ENCODE measurements around the gene VPS13D. TPM values are rescaled to one million over a fixed set of nuclear protein-coding genes. Genes with fewer than 3 reads are reported as not detected.

VPS13D gene
- total RNA-seq, 2 donors from 2014 or later, result 54.0 to 63.3 TPM

- 94 to 95% methylated on average over 13 of the region's 13 CpGs for WGBS, 2 donors
- Histone ChIP-seq H3K4me3 (no peak overlapping the region), H3K36me3 (replicated peaks in 1 of 2; ENCODE audit: insufficient read depth in 1 of 2, low read depth in 2 of 2) (peaks cover 2 to 7% of the 10 kb centered on the region in 2 donors), H3K27me3 (no peaks in the 10 kb centered on the region), H3K4me1 (peaks cover 4% of the 10 kb centered on the region), H3K9me3 (no peaks in the 10 kb centered on the region), H3K27ac (no peak overlapping the region)
- intact Hi-C loops (cut with DNase I), result no loop called here
- no peak for DNase-seq
- no peak for TF ChIP-seq POLR2A (IDR thresholded peaks at IDR 0.05)
- TF ChIP-seq CTCF (IDR thresholded peaks at IDR 0.05), result no peak
- ATAC-seq, result no peak
Observed at GRCh38 chr1:12511516-12512468, 282.0 kb downstream of the VPS13D start.

GRCh38 chr1:12513181-12513580, 283.4 kb downstream of the VPS13D start:
- Histone ChIP-seq H3K9me3 (no peaks in the 10 kb centered on the region), H3K4me1 (no peaks in the 10 kb centered on the region), H3K27me3 (no peaks in the 10 kb centered on the region), H3K36me3 (replicated peaks in 1 of 2; ENCODE audit: insufficient read depth in 1 of 2, low read depth in 2 of 2) (peaks cover 0 to under 1% of the 10 kb centered on the region in 2 donors), H3K27ac (no peak overlapping the region), H3K4me3 (no peak overlapping the region)
- DNase-seq, result no peak
- TF ChIP-seq CTCF (IDR thresholded peaks at IDR 0.05), result no peak
- no peak for TF ChIP-seq POLR2A (IDR thresholded peaks at IDR 0.05)
- intact Hi-C loops (cut with DNase I), result no loop called here
- 90 to 93% methylated on average over 10 of the region's 10 CpGs for WGBS, 2 donors
- no peak for ATAC-seq

DNA sequence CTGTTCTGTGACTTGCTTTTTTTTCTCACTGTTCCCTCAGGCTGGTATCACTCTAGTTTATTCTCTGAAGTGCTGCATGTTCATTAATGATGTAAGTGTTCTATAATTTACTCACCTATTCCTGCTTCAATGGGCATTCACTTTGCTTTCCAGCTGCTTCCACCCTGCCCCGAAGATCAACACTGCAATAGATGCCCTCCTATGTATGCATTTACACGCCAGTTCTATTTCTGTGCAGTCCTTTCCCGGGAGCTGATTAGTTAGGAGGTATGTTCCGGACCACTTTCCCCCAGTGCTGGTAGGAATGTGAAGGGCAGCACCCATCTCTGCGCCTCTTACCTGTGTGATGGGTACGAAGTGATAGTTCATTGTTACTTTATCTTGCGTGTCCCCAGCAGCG, 284.8 kb downstream of the VPS13D start:
- Histone ChIP-seq H3K4me1 (no peaks in the 10 kb centered on the region), H3K36me3 (replicated peaks in 1 of 2; ENCODE audit: insufficient read depth in 1 of 2, low read depth in 2 of 2) (no peaks in the 10 kb centered on the region), H3K27me3 (no peaks in the 10 kb centered on the region), H3K9me3 (no peaks in the 10 kb centered on the region), H3K4me3 (no peak overlapping the region), H3K27ac (no peak overlapping the region)
- 90 to 96% methylated on average over 8 of the region's 8 CpGs for WGBS, 2 donors
- ATAC-seq, result no peak
- TF ChIP-seq CTCF (IDR thresholded peaks at IDR 0.05) (no peak), POLR2A (IDR thresholded peaks at IDR 0.05) (no peak)
- intact Hi-C loops (cut with DNase I), result no loop called here
- no peak for DNase-seq

DNA sequence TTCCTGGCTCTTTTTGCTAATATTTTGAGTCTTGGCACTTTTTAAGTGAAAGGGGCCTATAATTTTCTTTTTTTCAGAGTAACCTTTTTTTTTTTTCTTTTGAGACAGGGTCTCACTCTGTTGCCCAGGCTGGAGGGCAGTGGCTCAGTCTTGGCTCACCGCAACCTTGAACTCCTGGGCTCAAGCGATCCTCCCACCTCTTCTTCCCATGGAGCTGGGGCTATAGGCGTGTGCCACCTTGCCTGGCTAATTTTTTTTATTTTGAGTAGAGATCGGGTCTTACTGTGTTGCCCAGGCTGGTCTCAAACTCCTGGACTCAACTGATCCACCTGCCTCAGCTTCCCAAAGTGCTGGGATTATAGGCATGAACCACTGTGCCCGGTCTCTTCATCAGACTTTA, 285.4 kb downstream of the VPS13D start:
- H3K27me3 ChIP-seq, result no peaks in the 10 kb centered on the region
- ATAC-seq (no peak), DNase-seq (no peak)
- 89 to 95% methylated on average over 5 of the region's 5 CpGs for WGBS, 2 donors
- H3K9me3 ChIP-seq, result no peaks in the 10 kb centered on the region
- intact Hi-C loops (cut with DNase I), result no loop called here
- no peak overlapping the region for H3K4me3 ChIP-seq
- H3K27ac ChIP-seq, result no peak overlapping the region
- H3K4me1 ChIP-seq, result no peaks in the 10 kb centered on the region
- no peak for TF ChIP-seq CTCF (IDR thresholded peaks at IDR 0.05)
- TF ChIP-seq POLR2A (IDR thresholded peaks at IDR 0.05), result no peak
- H3K36me3 ChIP-seq (replicated peaks in 1 of 2; ENCODE audit: insufficient read depth in 1 of 2, low read depth in 2 of 2), result no peaks in the 10 kb centered on the region

DNA sequence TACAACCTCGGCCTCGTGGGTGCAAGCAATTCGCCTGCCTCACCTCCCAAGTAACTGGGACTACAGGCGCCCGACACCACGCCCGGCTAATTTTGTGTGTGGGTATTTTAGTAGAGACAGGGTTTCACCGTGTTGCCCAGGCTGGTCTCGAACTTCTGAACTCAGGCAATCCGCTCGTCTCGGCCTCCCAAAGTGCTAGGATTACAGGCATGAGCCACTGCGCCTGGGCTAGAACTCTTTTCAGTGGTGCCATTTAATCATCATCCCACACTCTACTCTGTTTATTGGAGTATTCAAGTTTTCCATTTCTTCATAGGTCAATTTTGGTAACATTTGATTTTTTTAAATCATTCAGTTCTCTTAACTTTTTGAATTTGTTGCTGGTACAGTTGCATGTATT, 286.9 kb downstream of the VPS13D start:
- no peak for ATAC-seq
- Histone ChIP-seq H3K4me1 (no peaks in the 10 kb centered on the region), H3K9me3 (no peaks in the 10 kb centered on the region), H3K4me3 (no peak overlapping the region), H3K36me3 (replicated peaks in 1 of 2; ENCODE audit: insufficient read depth in 1 of 2, low read depth in 2 of 2) (no peaks in the 10 kb centered on the region), H3K27ac (no peak overlapping the region), H3K27me3 (no peaks in the 10 kb centered on the region)
- no peak for TF ChIP-seq POLR2A (IDR thresholded peaks at IDR 0.05)
- TF ChIP-seq CTCF (IDR thresholded peaks at IDR 0.05), result no peak
- 92 to 96% methylated on average over 13 of the region's 13 CpGs for WGBS, 2 donors
- no peak for DNase-seq
- intact Hi-C loops (cut with DNase I), result no loop called here

All from body of pancreas (tissue), 4 donors.